Calu3 (cell line): ENCODE measurements around the gene AFAP1L2. TPM values are rescaled to one million over a fixed set of nuclear protein-coding genes. Genes with fewer than 3 reads are reported as not detected.

Experiments used
- BruUV-seq: library from RNA; stranded (reverse); fragments of 400-500 nt; replicated peaks from 2 replicates; lab custom pipeline; 2021; lab: Mats Ljungman, UMichigan
- CTCF ChIA-PET: fragments of 300-600 bp; sonication (Branson Sonifier 250); formaldehyde crosslinking; loops from one replicate; lab custom pipeline; 2022; ENCODE audit warnings: antibody characterized with exemption; lab: Charles Lee
- DNase-seq: peaks from one replicate; pipeline ENCODE4 v3.0.0; 2022
- H3K27ac Mint-ChIP-seq: one replicate; pipeline ENCODE4 v1.8.0; 2022; ENCODE audit warnings: mixed read lengths; ENCODE audit not compliant: unreplicated experiment
- H3K27me3 Mint-ChIP-seq: one replicate; pipeline ENCODE4 v1.8.0; 2022; ENCODE audit warnings: mixed read lengths; ENCODE audit not compliant: unreplicated experiment
- H3K36me3 Mint-ChIP-seq: one replicate; pipeline ENCODE4 v1.8.0; 2022; ENCODE audit warnings: mild to moderate bottlenecking, moderate library complexity, mixed read lengths; ENCODE audit not compliant: insufficient read depth, unreplicated experiment
- H3K4me1 Mint-ChIP-seq: one replicate; pipeline ENCODE4 v1.8.0; 2022; ENCODE audit warnings: mild to moderate bottlenecking, low read depth, mixed read lengths; ENCODE audit not compliant: unreplicated experiment
- H3K4me3 Mint-ChIP-seq: one replicate; pipeline ENCODE4 v1.8.0; 2022; ENCODE audit warnings: mild to moderate bottlenecking, low read depth, moderate library complexity, mixed read lengths; ENCODE audit not compliant: unreplicated experiment
- H3K9me3 Mint-ChIP-seq: one replicate; pipeline ENCODE4 v1.8.0; 2022; ENCODE audit warnings: low read depth, mixed read lengths; ENCODE audit not compliant: unreplicated experiment
- intact Hi-C: fragments of 100-400 bp; cut with micrococcal nuclease; formaldehyde crosslinking; loops from one replicate; pipeline ENCODE4 v1.10.0; 2022; ENCODE audit not compliant: unreplicated experiment
- total RNA-seq: library from RNA; stranded (reverse); gene quantifications from 2 replicates; pipeline ENCODE4 v1.2.3, GENCODE V29; 2022
- TF ChIP-seq, protein P1 (sequence below): fragments of 200-600 bp; IDR thresholded peaks from one replicate; pipeline ENCODE4 v1.8.0; 2022; ENCODE audit warnings: antibody characterized with exemption; ENCODE audit not compliant: unreplicated experiment

Gene AFAP1L2
- total RNA-seq, 1 experiment from 2014 or later, result 0.76 TPM

DNA sequence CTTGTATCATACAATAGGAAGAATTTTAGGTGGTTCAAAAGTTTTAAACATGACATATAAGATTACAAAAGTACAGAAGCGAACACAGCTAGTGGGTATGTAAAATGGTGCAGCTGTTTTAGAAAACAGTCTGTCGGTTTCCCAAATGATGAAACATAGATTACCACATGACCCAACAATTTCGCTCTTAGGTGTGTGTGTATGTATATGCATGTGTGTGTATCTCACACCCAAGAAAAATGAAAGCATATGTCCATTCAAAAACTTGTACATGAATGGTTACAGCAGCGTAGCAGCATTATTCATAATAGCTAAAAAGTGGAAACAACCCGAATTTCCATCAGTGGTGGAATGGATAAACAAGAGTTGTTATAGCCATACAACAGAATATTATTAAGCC lies 23.5 kb downstream of the AFAP1L2 start:
- DNase-seq, result no peak
- TF ChIP-seq, protein P1, sequence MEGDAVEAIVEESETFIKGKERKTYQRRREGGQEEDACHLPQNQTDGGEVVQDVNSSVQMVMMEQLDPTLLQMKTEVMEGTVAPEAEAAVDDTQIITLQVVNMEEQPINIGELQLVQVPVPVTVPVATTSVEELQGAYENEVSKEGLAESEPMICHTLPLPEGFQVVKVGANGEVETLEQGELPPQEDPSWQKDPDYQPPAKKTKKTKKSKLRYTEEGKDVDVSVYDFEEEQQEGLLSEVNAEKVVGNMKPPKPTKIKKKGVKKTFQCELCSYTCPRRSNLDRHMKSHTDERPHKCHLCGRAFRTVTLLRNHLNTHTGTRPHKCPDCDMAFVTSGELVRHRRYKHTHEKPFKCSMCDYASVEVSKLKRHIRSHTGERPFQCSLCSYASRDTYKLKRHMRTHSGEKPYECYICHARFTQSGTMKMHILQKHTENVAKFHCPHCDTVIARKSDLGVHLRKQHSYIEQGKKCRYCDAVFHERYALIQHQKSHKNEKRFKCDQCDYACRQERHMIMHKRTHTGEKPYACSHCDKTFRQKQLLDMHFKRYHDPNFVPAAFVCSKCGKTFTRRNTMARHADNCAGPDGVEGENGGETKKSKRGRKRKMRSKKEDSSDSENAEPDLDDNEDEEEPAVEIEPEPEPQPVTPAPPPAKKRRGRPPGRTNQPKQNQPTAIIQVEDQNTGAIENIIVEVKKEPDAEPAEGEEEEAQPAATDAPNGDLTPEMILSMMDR, result no peak
- Mint-ChIP-seq H3K27ac (no peak overlapping the region), H3K36me3 (no peaks in the 10 kb centered on the region), H3K4me3 (no peak overlapping the region), H3K27me3 (peaks cover 36% of the 10 kb centered on the region), H3K9me3 (no peaks in the 10 kb centered on the region), H3K4me1 (peaks cover 8% of the 10 kb centered on the region)
- intact Hi-C loops, result no loop called here
- BruUV-seq, result no TSS peak
- CTCF ChIA-PET, result no interaction called here

DNA sequence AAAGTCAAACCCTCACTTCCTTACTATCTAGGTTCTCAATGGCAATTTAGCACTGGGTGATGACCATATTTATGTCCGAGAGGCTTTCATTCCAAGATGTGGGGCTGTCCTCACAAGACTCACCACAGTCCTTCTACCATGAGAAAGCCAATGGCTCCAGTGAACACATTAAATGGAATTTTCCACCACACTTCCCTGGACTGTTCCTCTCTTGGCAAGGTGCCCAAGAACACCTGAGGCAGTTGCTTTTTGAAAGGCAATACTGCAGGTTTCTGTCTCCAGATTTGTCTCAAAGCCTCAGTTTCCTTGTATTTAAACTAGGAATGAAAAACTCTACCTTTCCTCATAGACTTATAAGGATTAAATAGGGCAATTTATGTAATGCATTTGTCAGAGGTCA lies 24.2 kb downstream of the AFAP1L2 start:
- CTCF ChIA-PET, result no interaction called here
- Mint-ChIP-seq H3K36me3 (no peaks in the 10 kb centered on the region), H3K4me1 (peaks cover 8% of the 10 kb centered on the region), H3K4me3 (no peak overlapping the region), H3K27me3 (peaks cover 36% of the 10 kb centered on the region), H3K9me3 (no peaks in the 10 kb centered on the region), H3K27ac (no peak overlapping the region)
- TF ChIP-seq, protein P1, result no peak
- BruUV-seq, result no TSS peak
- intact Hi-C loops, result no loop called here
- no peak for DNase-seq

DNA sequence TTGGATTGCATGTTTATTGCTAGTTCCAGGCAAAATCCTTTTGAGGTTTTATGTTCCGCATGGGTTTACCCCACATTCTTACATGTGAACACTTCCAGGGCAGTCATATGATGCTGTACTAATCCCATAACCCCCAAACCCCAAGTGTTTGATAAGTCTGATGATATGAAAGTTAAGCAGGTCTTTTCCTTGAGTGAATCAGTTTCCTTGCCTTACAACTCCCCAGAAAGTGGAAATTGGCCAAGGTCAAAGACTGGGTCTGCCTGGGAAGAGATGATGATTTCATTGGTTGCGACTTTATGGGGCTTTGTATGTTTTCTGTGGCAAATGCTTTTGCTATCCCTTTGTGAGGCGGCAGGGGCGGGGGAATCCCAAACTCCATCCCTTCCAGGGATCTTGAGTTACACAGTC lies 24.7 kb downstream of the AFAP1L2 start:
- H3K36me3 Mint-ChIP-seq, result no peaks in the 10 kb centered on the region
- no TSS peak for BruUV-seq
- H3K4me1 Mint-ChIP-seq, result peaks cover 8% of the 10 kb centered on the region
- no peak for DNase-seq
- no peaks in the 10 kb centered on the region for H3K9me3 Mint-ChIP-seq
- CTCF ChIA-PET, result no interaction called here
- intact Hi-C loops, result loop anchor here (5.0 kb wide), 1 partner anchor 33 kb away; no protein-coding TSS in a partner anchor
- no peak overlapping the region for H3K27ac Mint-ChIP-seq
- H3K4me3 Mint-ChIP-seq, result no peak overlapping the region
- TF ChIP-seq, protein P1, result no peak
- peaks cover 35% of the 10 kb centered on the region for H3K27me3 Mint-ChIP-seq

DNA sequence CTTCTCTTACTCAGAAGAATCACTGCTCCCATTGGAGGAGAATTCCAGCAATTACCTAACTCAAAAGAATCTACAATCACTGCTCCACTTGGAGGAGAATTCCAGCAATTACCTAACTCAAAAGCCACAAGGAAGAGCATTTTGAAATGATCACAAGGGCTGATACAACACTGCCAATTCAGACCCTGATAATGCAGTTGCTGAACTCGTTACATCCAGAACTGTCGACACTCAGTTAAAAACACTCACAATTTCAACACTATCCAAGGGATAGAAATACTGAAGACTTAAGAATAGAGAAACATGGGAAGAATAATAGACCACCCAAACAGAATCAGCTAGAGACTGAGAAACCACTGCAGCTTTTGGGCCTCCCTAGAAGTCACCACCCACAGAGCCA lies 27.8 kb downstream of the AFAP1L2 start:
- BruUV-seq, result no TSS peak
- no peak overlapping the region for H3K4me3 Mint-ChIP-seq
- peaks cover 16% of the 10 kb centered on the region for H3K27me3 Mint-ChIP-seq
- H3K36me3 Mint-ChIP-seq, result no peaks in the 10 kb centered on the region
- TF ChIP-seq, protein P1, result no peak
- no peak overlapping the region for H3K27ac Mint-ChIP-seq
- intact Hi-C loops, result loop anchor here (5.0 kb wide), 1 partner anchor 36 kb away; no protein-coding TSS in a partner anchor
- CTCF ChIA-PET, result no interaction called here
- no peak for DNase-seq
- H3K4me1 Mint-ChIP-seq, result peaks cover 8% of the 10 kb centered on the region
- H3K9me3 Mint-ChIP-seq, result no peaks in the 10 kb centered on the region
